Right atrium auricular region (tissue), 2 donors: ENCODE data around the gene SAFB2. TPM values are rescaled to one million over a fixed set of nuclear protein-coding genes. Genes with fewer than 3 reads are reported as not detected.

Source experiments
- DNase-seq: peaks from one replicate; pipeline ENCODE4 v3.0.0-alpha.2; 2019; ENCODE audit warnings: low spot score
- H3K27ac ChIP-seq, 2 donors: fragments of 200-600 bp; sonication (generic); 1 replicate in 1 of 2; 2 replicates in 1 of 2; pipeline ENCODE4 v1.5.1; 2016 to 2019
- H3K27me3 ChIP-seq, 2 donors: fragments of 200-600 bp; sonication (generic); one replicate each; pipeline versions ENCODE4 v1.5.1 to v1.6.0; 2017 to 2019
- H3K36me3 ChIP-seq: fragments of 200-600 bp; sonication (generic); one replicate; pipeline ENCODE4 v1.5.1; 2016
- H3K4me1 ChIP-seq, 2 donors: fragments of 200-600 bp; sonication (generic); one replicate each; pipeline versions ENCODE4 v1.5.1 to v1.6.0; 2017 to 2019
- H3K4me3 ChIP-seq, 2 donors: fragments of 200-600 bp; sonication (generic); 1 replicate in 1 of 2; 2 replicates in 1 of 2; pipeline ENCODE4 v1.5.1; 2017 to 2019; ENCODE audit warnings: mild to moderate bottlenecking in 1 of 2, moderate library complexity in 1 of 2
- H3K9me3 ChIP-seq, 2 donors: fragments of 200-600 bp; sonication (generic); one replicate each; pipeline ENCODE4 v1.5.1; 2019
- total RNA-seq, 2 donors: library from RNA; depleted of rRNA; stranded (reverse); fragments of >200 nt; gene quantifications; one replicate each; pipeline ENCODE4 v1.1.0, GENCODE V29; 2016
- TF ChIP-seq, protein P1 (sequence below), 2 donors: fragments of 200-600 bp; sonication (generic); IDR thresholded peaks; one replicate each; pipeline ENCODE4 v1.5.1; 2019; ENCODE audit warnings: antibody characterized with exemption in 2 of 2

Gene SAFB2
- total RNA-seq, 2 donors from 2014 or later, result 16.1 to 26.6 TPM

DNA sequence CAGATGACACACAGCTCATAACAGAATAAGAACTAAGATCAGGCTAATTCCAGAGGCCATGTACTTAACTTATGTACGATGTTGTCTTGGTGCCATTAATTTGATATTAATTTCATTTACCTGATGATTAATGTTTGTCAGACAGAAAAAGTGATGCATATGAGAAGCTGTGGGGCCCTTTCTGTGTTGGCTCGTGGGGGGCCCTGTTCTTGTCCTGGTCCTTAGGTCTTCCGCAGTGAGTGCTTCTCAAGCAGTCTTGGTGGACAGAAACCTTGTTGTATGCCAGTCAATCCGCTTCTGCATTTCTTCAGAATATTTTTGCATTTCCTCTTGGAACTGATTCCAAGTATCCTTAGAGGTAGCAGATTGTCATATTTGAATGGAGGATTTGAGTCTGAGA, 20.5 kb upstream of the SAFB2 start:
- TF ChIP-seq, protein P1, sequence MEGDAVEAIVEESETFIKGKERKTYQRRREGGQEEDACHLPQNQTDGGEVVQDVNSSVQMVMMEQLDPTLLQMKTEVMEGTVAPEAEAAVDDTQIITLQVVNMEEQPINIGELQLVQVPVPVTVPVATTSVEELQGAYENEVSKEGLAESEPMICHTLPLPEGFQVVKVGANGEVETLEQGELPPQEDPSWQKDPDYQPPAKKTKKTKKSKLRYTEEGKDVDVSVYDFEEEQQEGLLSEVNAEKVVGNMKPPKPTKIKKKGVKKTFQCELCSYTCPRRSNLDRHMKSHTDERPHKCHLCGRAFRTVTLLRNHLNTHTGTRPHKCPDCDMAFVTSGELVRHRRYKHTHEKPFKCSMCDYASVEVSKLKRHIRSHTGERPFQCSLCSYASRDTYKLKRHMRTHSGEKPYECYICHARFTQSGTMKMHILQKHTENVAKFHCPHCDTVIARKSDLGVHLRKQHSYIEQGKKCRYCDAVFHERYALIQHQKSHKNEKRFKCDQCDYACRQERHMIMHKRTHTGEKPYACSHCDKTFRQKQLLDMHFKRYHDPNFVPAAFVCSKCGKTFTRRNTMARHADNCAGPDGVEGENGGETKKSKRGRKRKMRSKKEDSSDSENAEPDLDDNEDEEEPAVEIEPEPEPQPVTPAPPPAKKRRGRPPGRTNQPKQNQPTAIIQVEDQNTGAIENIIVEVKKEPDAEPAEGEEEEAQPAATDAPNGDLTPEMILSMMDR (IDR thresholded peaks at IDR 0.05), result no peak
- peaks cover 58% of the 10 kb centered on the region for H3K36me3 ChIP-seq
- DNase-seq, result no peak

DNA sequence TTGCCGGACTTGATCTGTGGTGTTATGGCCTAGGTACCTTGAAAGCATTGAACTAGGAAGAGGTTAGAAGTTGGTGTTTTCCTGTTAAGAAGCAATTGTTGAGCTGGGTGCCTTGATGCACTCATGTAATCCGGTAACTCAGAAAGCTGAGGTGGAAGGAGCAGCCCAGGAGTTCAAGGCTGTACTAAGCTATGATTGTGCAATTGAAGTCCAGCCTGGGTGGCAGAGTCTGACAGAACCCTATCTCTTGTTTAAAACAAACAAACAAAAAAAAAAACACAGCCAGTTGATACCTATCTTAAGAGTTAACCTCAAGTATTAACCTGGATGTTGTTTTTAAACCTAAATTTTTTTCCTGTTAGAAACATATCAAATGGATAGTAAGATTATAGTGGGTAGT, 19.6 kb upstream of the SAFB2 start:
- H3K9me3 ChIP-seq, result no peaks in the 10 kb centered on the region
- H3K27me3 ChIP-seq, result no peaks in the 10 kb centered on the region
- no peak for DNase-seq
- no peak overlapping the region for H3K27ac ChIP-seq
- H3K4me1 ChIP-seq, result peaks cover 0 to 13% of the 10 kb centered on the region in 2 donors
- peaks cover 50% of the 10 kb centered on the region for H3K36me3 ChIP-seq
- TF ChIP-seq, protein P1 (IDR thresholded peaks at IDR 0.05), result no peak
- no peak overlapping the region for H3K4me3 ChIP-seq

More for the DNA sequence above, 20.5 kb upstream of the SAFB2 start:
- Histone ChIP-seq H3K27me3 (no peaks in the 10 kb centered on the region), H3K27ac (no peak overlapping the region), H3K9me3 (no peaks in the 10 kb centered on the region), H3K4me1 (peaks cover 0 to 6% of the 10 kb centered on the region in 2 donors), H3K4me3 (no peak overlapping the region)

DNA sequence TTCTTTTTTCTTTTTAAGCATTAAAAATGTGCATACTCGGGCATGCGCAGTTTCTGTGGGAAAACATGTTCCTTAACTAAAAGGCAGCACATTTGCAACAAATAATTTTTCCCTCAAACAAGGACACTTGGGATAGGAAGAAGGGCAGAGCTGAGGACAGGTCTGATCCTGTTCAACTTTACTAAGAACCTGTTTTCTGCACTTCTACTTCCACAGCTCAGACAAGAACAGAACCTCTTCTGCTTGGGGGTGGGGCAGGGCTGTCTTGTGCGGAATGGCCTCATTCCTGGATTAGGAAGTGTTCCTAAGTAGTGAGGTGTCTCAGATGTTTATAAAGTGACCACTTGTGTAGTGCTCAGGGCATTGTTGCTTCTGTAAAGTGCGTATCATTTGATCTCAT, 18.6 kb upstream of the SAFB2 start:
- no peak overlapping the region for H3K27ac ChIP-seq
- peaks cover 0 to 13% of the 10 kb centered on the region in 2 donors for H3K4me1 ChIP-seq
- no peaks in the 10 kb centered on the region for H3K9me3 ChIP-seq
- H3K27me3 ChIP-seq, result no peaks in the 10 kb centered on the region
- H3K36me3 ChIP-seq, result peaks cover 40% of the 10 kb centered on the region
- TF ChIP-seq, protein P1 (IDR thresholded peaks at IDR 0.05), result no peak
- H3K4me3 ChIP-seq, result no peak overlapping the region
- no peak for DNase-seq

DNA sequence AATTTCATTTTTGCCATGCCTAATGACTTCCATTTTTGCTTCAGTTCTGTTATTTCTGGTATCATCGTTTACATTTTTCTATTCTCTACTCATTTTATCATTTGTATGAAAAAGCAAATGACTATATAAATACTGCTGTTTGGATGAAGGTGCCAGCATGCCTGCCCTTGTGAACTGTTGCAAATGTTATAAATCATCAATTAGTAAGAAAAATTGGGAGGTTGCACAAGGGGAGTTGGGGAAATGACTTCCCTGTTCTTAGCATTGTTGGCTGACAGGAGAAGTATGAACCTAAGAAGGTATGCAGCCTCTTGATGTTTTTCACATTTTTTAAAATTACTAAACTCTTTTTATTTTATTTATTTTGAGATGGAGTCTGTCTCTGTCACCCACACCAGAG, 15.4 kb upstream of the SAFB2 start:
- no peak for DNase-seq
- no peaks in the 10 kb centered on the region for H3K9me3 ChIP-seq
- H3K4me1 ChIP-seq, result peaks cover 0 to 25% of the 10 kb centered on the region in 2 donors
- peaks cover 13% of the 10 kb centered on the region for H3K36me3 ChIP-seq
- H3K27ac ChIP-seq, result no peak overlapping the region
- H3K27me3 ChIP-seq, result no peaks in the 10 kb centered on the region
- H3K4me3 ChIP-seq, result no peak overlapping the region
- TF ChIP-seq, protein P1 (IDR thresholded peaks at IDR 0.05), result no peak

DNA sequence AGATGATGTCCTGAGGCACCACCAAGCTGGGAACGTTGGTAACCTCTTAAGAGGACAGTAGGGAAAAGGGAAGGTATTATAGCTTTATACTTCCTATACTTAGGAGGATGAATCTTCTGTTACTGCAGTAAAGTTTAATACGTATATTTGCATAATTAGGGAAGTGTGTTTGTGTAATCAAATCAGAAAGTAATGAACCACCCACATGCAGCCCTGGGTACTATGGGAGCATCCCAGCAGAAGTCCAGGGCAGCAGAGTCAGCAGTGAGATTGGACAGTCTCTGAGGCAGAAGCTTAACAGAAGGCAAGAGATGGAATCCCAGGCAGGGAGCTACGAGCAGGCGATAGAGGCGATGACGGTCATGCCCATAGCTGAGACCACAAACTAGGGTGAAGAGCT, 12.9 kb upstream of the SAFB2 start:
- DNase-seq, result no peak
- Histone ChIP-seq H3K9me3 (no peaks in the 10 kb centered on the region), H3K27ac (no peak overlapping the region), H3K36me3 (peaks cover under 1% of the 10 kb centered on the region), H3K27me3 (no peaks in the 10 kb centered on the region), H3K4me3 (no peak overlapping the region), H3K4me1 (peaks cover 0 to 47% of the 10 kb centered on the region in 2 donors)
- TF ChIP-seq, protein P1 (IDR thresholded peaks at IDR 0.05), result no peak

DNA sequence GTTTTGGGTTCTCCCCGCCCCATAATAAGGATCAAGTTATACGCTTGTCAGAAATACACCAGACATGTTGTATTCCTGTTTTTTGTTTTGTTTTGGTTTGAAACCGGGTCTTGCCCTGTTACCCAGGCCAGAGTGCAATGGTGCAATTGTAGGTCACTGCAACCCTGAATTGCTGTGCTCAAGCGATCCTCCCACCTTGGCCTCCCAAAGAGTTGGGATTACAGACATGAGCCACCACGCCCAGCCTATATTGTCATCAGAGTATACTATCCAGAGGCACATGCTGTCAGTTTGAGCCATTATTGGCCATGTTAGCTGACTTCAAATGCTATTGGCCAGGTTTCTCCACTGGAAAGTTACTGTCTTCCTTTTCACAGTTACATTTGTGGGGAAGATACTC, 10.1 kb upstream of the SAFB2 start:
- TF ChIP-seq, protein P1 (IDR thresholded peaks at IDR 0.05), result no peak
- Histone ChIP-seq H3K27ac (no peak overlapping the region), H3K36me3 (peaks cover 28% of the 10 kb centered on the region), H3K9me3 (no peaks in the 10 kb centered on the region), H3K27me3 (no peaks in the 10 kb centered on the region), H3K4me3 (no peak overlapping the region), H3K4me1 (peaks cover 0 to 68% of the 10 kb centered on the region in 2 donors)
- DNase-seq, result no peak
